Spleen (tissue), 7 donors: ENCODE results near the gene TMEM132C.

Source experiments
- CTCF ChIP-seq, 11 experiments: fragments of 200-600 bp in 7 of 11; fragments of 450-650 bp in 4 of 11; sonication (generic) in 4 of 11; IDR thresholded peaks in 8 of 11; conservative IDR thresholded peaks in 3 of 11; 1 replicate in 7 of 11; 2 replicates in 4 of 11; pipeline versions ENCODE4 v1.4.0 to v1.8.0; 2016 to 2021; ENCODE audit warnings: antibody characterized with exemption in 11 of 11, inconsistent platforms in 4 of 11, mild to moderate bottlenecking in 1 of 11
- POLR2A ChIP-seq, 3 donors: fragments of 450-650 bp; IDR thresholded peaks; one replicate each; pipeline ENCODE4 v1.5.1; 2017; ENCODE audit warnings: antibody characterized with exemption in 3 of 3, mild to moderate bottlenecking in 1 of 3
- POLR2AphosphoS5 ChIP-seq, 3 donors: sonication (generic); formaldehyde crosslinking; IDR thresholded peaks; one replicate each; pipeline ENCODE4 v1.5.1; 2017; ENCODE audit warnings: antibody characterized with exemption in 3 of 3
- donor health status: DM: no; HTN: no; CAD: no; lungs with moderate emphysema.
- donor health status: DM: no; HTN: no; CAD: no.
- donor health status: DM: no; HTN: no; CAD: no.

- TF ChIP-seq POLR2A (IDR thresholded peaks at IDR 0.05) (no peak), CTCF (IDR thresholded peaks at IDR 0.05 in 8 of 11, conservative IDR thresholded peaks at IDR 0.05 in 3 of 11) (no peak), POLR2AphosphoS5 (IDR thresholded peaks at IDR 0.05) (no peak)
These were observed 62.0 kb downstream of the TMEM132C start for GRCh38 chr12:128328961-128329360.
